ENCODE data around the gene CISTR.

CISTR gene

GRCh38 chr12:53754188-53754585 is 2.4 kb upstream of the CISTR start:
- CTCF ChIA-PET, result interaction anchor here (0.7 to 11.4 kb wide), 8 partner anchors 8 to 186 kb away, joined by 3 to 172 read pairs (median 4); no protein-coding TSS in a partner anchor
- Histone ChIP-seq H3K27ac (ENCODE audit: extremely low read depth, low read depth, low read length) (no peak overlapping the region), H3K4me3 (ENCODE audit: low read depth, low read length) (no peak overlapping the region), H3K36me3 (ENCODE audit: control insufficient read depth in 2 of 2, insufficient read depth in 1 of 2, low read length in 2 of 2) (no peaks in the 10 kb centered on the region), H3K9me3 (ENCODE audit: control insufficient read depth, insufficient read depth, low read depth, low read length) (no peaks in the 10 kb centered on the region), H3K4me1 (ENCODE audit: control insufficient read depth, insufficient read depth, low read length) (peaks cover 20% of the 10 kb centered on the region)
- no peak for TF ChIP-seq ZNF76 (tag by site-specific recombination; IDR thresholded peaks at IDR 0.05; ENCODE audit: borderline replicate concordance, low read depth)
- no peak for TF ChIP-seq ZFP41 (tag by site-specific recombination; IDR thresholded peaks at IDR 0.05; ENCODE audit: borderline replicate concordance)
- no peak for TF ChIP-seq ZNF843 (tag by site-specific recombination; IDR thresholded peaks at IDR 0.05)
- TF ChIP-seq, protein P1, sequence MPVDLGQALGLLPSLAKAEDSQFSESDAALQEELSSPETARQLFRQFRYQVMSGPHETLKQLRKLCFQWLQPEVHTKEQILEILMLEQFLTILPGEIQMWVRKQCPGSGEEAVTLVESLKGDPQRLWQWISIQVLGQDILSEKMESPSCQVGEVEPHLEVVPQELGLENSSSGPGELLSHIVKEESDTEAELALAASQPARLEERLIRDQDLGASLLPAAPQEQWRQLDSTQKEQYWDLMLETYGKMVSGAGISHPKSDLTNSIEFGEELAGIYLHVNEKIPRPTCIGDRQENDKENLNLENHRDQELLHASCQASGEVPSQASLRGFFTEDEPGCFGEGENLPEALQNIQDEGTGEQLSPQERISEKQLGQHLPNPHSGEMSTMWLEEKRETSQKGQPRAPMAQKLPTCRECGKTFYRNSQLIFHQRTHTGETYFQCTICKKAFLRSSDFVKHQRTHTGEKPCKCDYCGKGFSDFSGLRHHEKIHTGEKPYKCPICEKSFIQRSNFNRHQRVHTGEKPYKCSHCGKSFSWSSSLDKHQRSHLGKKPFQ (tag by site-specific recombination; IDR thresholded peaks at IDR 0.05), result no peak
- no peak for TF ChIP-seq ZNF132 (tag by site-specific recombination; IDR thresholded peaks at IDR 0.05; ENCODE audit: borderline replicate concordance)
- no peak for TF ChIP-seq ZNF621 (tag by site-specific recombination; IDR thresholded peaks at IDR 0.05)
- TF ChIP-seq ZNF184 (tag by site-specific recombination; IDR thresholded peaks at IDR 0.05), result no peak
- no peak for TF ChIP-seq ZNF571 (tag by site-specific recombination; IDR thresholded peaks at IDR 0.05)
- no peak for TF ChIP-seq ZNF48 (tag by site-specific recombination; IDR thresholded peaks at IDR 0.05)
- TF ChIP-seq ZNF792 (tag by site-specific recombination; IDR thresholded peaks at IDR 0.05), result no peak
- no peak for TF ChIP-seq ZNF677 (tag by site-specific recombination; IDR thresholded peaks at IDR 0.05)
- TF ChIP-seq ZNF23 (tag by site-specific recombination; IDR thresholded peaks at IDR 0.05; ENCODE audit: borderline replicate concordance), result no peak
- no peak for TF ChIP-seq ZNF670 (tag by site-specific recombination; IDR thresholded peaks at IDR 0.05; ENCODE audit: low read depth)
- no peak for TF ChIP-seq ZEB2 (tag by site-specific recombination; IDR thresholded peaks at IDR 0.05)
- TF ChIP-seq ZFP3 (tag by site-specific recombination; IDR thresholded peaks at IDR 0.05; ENCODE audit: low read depth), result no peak
- TF ChIP-seq ZNF335 (tag by site-specific recombination; conservative IDR thresholded peaks at IDR 0.05), result no peak
- no peak for TF ChIP-seq ZNF510 (tag by site-specific recombination; IDR thresholded peaks at IDR 0.05; ENCODE audit: insufficient replicate concordance)
- TF ChIP-seq SP3 (tag by site-specific recombination; IDR thresholded peaks at IDR 0.05), result no peak
- TF ChIP-seq ZNF341 (tag by site-specific recombination; IDR thresholded peaks at IDR 0.05; ENCODE audit: low read depth), result no peak
- TF ChIP-seq ZNF560 (tag by site-specific recombination; IDR thresholded peaks at IDR 0.05; ENCODE audit: borderline replicate concordance), result no peak
- POLR2A ChIA-PET, result no interaction called here

DNA sequence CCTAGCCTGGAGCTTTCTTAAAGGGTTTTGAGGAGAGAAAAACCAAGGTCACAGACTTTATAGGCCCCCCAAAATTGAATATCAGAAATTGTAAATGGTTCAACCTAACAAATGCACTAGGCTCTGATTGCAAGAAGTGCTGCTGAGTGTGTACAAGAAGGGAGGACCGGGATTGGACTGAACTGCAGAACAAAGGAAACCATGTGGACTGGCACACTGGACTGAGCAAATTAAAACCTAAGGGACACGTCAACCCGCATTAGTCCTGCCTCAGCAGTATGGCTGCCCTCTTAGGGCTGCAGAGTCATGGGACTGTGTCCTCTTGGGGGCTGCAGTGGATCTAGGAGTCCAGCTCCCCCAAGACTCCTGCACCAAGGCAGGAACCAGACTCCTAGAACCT is 842 bp upstream of the CISTR start:
- ChIA-PET POLR2A (interaction anchor here (0.7 kb wide), 1 partner anchor 52 kb away, joined by 3 read pairs; no protein-coding TSS in a partner anchor), CTCF (interaction anchor here (1.1 to 11.4 kb wide), 5 partner anchors 8 to 53 kb away, joined by 3 to 172 read pairs (median 6); no protein-coding TSS in a partner anchor)
- Histone ChIP-seq H3K4me3 (ENCODE audit: low read depth, low read length) (no peak overlapping the region), H3K4me1 (ENCODE audit: control insufficient read depth, insufficient read depth, low read length) (peaks cover 20% of the 10 kb centered on the region), H3K36me3 (ENCODE audit: control insufficient read depth in 2 of 2, insufficient read depth in 1 of 2, low read length in 2 of 2) (no peaks in the 10 kb centered on the region), H3K9me3 (ENCODE audit: control insufficient read depth, insufficient read depth, low read depth, low read length) (no peaks in the 10 kb centered on the region), H3K27ac (ENCODE audit: extremely low read depth, low read depth, low read length) (no peak overlapping the region)
- TF ChIP-seq MEIS1 (CRISPR knock-in tag; IDR thresholded peaks at IDR 0.05; ENCODE audit: borderline replicate concordance) (no peak), ZBTB8A (tag by site-specific recombination; IDR thresholded peaks at IDR 0.05) (no peak), ZNF776 (tag by site-specific recombination; IDR thresholded peaks at IDR 0.05; ENCODE audit: borderline replicate concordance) (no peak), ZNF2 (tag by site-specific recombination; IDR thresholded peaks at IDR 0.05) (no peak), PRDM4 (tag by site-specific recombination; IDR thresholded peaks at IDR 0.05) (no peak), ZNF133 (tag by site-specific recombination; IDR thresholded peaks at IDR 0.05) (no peak), ZNF510 (tag by site-specific recombination; IDR thresholded peaks at IDR 0.05; ENCODE audit: insufficient replicate concordance) (no peak), CTCF (tag by site-specific recombination; IDR thresholded peaks at IDR 0.05) (no peak), ZNF211 (tag by site-specific recombination; IDR thresholded peaks at IDR 0.05; ENCODE audit: low read depth) (no peak), ZNF175 (tag by site-specific recombination; IDR thresholded peaks at IDR 0.05) (no peak), ZNF837 (tag by site-specific recombination; IDR thresholded peaks at IDR 0.05) (no peak)
- TF ChIP-seq, protein P2, sequence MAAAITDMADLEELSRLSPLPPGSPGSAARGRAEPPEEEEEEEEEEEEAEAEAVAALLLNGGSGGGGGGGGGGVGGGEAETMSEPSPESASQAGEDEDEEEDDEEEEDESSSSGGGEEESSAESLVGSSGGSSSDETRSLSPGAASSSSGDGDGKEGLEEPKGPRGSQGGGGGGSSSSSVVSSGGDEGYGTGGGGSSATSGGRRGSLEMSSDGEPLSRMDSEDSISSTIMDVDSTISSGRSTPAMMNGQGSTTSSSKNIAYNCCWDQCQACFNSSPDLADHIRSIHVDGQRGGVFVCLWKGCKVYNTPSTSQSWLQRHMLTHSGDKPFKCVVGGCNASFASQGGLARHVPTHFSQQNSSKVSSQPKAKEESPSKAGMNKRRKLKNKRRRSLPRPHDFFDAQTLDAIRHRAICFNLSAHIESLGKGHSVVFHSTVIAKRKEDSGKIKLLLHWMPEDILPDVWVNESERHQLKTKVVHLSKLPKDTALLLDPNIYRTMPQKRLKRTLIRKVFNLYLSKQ (tag by site-specific recombination; IDR thresholded peaks at IDR 0.05; ENCODE audit: borderline replicate concordance), result no peak

Measured in HEK293 (cell line).